C4-2B (cell line): Measurements from ENCODE around the gene GTF2A1.

Experiments used
- H3K27ac ChIP-seq: fragments of 450-650 bp; 2 replicates; pipeline ENCODE4 v1.5.1; 2017
- ZFX ChIP-seq: fragments of 450-650 bp; IDR thresholded peaks from 2 replicates; pipeline ENCODE4 v1.6.1; 2017
- TF ChIP-seq, protein P1 (sequence below): fragments of 450-650 bp; conservative IDR thresholded peaks from 2 replicates; pipeline ENCODE4 v1.5.1; 2017; ENCODE audit warnings: mild to moderate bottlenecking

GTF2A1 gene

DNA sequence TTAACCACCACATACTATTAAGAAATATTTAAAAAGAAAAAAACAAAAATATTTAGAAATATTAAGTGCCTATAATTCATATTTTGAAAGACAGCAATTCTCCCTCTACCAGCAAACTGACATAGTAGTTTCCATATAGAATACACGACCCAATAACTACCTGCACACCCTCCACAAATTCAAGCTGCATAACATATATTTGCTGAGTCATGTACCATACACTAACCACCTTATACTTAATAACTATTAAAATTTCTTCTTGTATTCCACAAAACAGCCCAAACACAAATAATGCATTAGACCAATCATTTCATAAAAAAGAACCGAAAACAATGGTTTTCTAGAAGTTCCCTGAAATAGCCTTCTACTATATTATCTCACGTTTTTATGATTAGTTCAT lies 21.7 kb downstream of the GTF2A1 start:
- TF ChIP-seq, protein P1, sequence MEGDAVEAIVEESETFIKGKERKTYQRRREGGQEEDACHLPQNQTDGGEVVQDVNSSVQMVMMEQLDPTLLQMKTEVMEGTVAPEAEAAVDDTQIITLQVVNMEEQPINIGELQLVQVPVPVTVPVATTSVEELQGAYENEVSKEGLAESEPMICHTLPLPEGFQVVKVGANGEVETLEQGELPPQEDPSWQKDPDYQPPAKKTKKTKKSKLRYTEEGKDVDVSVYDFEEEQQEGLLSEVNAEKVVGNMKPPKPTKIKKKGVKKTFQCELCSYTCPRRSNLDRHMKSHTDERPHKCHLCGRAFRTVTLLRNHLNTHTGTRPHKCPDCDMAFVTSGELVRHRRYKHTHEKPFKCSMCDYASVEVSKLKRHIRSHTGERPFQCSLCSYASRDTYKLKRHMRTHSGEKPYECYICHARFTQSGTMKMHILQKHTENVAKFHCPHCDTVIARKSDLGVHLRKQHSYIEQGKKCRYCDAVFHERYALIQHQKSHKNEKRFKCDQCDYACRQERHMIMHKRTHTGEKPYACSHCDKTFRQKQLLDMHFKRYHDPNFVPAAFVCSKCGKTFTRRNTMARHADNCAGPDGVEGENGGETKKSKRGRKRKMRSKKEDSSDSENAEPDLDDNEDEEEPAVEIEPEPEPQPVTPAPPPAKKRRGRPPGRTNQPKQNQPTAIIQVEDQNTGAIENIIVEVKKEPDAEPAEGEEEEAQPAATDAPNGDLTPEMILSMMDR = no peak
- no peak for TF ChIP-seq ZFX
- H3K27ac ChIP-seq = no peak overlapping the region

DNA sequence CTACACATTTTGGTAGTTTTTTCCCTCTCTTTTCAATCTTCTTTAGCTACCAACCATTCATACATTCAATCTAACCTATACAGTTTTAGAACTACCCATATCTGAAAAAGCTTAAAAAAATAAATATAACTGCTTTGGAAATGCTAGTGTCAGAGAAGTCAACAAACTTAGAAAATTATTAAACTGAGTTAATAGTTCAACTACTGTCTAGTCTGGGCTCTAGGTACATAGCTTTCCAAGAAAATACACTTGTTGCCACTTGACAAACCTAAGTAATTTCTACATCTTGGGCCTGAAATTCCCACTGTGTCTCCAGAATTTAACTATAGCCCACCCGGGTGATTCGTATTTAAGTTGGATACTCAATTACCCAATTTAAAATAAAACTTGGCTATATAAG lies 22.1 kb downstream of the GTF2A1 start:
- H3K27ac ChIP-seq = no peak overlapping the region
- no peak for TF ChIP-seq ZFX
- TF ChIP-seq, protein P1 = no peak

DNA sequence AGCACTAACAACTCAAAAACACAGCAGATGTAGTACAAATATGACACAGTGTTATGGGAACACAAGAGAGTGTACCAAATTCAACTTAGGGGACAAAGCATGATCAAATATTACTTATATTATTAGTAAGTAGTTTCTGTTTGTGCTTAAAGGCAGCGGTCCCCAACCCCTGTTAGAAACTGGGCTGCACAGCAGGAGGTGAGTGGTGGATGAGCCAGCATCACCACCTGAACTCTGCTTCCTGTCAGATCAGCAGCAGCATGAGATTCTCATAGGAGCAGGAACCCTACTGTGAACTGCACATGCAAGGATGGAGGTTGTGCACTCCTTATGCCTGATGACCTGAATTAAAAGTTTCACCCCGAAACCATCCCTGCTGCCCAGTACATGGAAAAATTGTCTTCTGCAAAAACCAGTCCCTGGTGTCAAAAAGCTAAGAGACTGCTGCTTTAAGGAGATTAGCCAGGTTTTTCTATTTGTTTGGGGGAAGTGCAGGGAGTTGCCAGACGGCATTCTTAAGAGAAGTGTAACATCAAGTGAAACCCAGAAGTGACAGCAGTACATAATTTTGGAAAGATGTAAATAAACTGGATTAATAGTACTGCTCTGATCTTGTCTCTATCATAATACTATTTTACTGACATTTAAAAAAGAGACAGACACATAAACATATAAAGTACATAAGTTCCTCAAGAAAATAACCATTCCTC lies 26.7 kb downstream of the GTF2A1 start:
- H3K27ac ChIP-seq = no peak overlapping the region
- no peak for TF ChIP-seq ZFX
- TF ChIP-seq, protein P1 = no peak

DNA sequence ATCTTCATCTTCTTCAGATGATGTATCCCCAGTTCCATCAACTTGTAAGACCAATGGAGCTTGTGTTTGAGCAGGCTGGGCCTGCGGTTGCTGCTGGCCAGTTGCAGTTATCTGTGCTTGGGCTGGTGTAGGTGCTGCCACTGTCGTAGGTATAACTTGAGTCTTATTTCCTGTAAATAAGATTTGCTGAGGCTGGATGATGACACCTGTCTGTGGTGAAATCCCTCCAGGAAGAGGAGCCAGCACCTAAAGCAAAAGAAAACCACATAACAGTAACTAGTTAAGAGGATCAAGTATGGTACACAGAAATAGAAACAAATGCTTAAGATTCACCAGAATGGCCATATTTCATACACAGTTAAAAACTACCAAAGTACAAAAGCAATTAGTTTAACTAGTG lies 28.2 kb downstream of the GTF2A1 start:
- TF ChIP-seq, protein P1 = no peak
- no peak for TF ChIP-seq ZFX
- no peak overlapping the region for H3K27ac ChIP-seq

DNA sequence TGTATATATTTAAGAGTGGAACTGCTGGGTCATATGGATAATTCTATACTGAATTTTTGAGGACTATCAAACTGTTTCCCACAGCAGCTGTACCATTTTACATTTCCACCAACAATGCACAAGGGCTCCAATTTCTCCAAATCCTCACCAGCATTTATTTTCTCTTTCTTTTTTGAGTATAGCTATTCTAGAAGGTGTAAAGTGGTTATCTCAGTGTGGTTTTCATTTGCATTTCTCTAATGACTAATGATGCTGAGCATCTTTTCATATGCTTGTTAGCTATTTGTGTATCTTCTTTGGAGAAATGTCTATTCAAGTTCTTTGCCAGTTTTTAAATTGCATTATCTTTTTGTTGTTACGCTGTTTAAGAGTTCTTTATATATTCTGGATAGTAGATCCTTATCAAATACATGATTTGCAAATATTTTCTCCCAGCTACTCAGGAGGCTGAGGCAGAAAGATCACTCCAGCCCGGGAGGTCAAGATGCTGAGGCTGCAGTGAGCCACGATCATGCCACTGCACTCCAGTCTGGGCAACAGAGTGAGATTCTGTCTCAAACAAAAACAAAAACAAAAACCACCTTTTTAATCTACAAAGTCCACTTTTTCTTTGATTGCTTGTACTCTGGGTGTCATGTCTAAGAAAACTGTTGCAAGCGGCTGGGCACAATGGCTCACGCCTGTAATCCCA lies 32.8 kb downstream of the GTF2A1 start:
- no peak overlapping the region for H3K27ac ChIP-seq
- TF ChIP-seq ZFX = no peak
- TF ChIP-seq, protein P1 = no peak

DNA sequence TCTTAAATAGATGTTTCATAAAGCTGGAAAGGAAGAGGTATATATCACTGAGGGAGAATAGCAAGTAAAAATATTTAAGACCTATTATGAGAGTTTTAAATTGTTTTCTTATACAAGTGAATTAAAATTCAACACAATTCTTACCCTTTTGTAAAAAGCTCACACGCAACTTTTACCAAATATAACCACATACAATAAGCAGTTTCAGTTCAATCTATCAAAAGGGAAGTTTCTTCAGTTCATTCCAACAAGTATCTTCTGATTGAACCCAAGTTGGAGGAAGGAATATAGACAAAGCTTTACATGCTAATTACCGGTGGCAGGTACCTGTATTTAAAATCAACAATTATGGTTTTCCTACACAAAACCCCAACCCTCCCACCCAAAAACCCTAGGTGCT lies 41.1 kb downstream of the GTF2A1 start:
- H3K27ac ChIP-seq = no peak overlapping the region
- TF ChIP-seq, protein P1 = no peak
- TF ChIP-seq ZFX = no peak

DNA sequence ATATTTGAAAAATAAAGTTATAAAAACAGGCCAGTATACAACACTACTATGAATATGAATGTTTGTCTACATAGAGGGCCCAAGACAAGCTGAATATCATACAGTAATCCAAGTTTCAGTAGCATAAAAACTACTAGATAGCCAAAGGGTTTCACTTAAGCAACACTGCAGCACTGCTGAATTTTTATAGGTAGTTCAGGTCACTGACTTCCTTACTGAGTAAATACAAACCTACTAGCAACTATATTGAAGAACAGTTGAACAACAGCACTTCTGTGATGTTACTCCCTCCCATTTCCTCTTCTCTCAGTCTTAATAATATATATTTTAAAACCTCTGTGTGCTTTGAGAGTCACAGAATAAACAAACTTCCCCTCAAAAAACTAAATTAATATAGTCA lies 42.7 kb downstream of the GTF2A1 start:
- H3K27ac ChIP-seq = no peak overlapping the region
- TF ChIP-seq, protein P1 = no peak
- TF ChIP-seq ZFX = no peak
